Measurements from ENCODE around the gene SEMA4G. TPM values are rescaled to one million over a fixed set of nuclear protein-coding genes. Genes with fewer than 3 reads are reported as not detected.
A peak's percentile ranks its signal among the peaks of the same experiment; 100 is the strongest.

The SEMA4G gene
- total RNA-seq, 1 experiment from 2014 or later = 3.4 TPM

GRCh38 chr10:101005361-101005760 is 36.1 kb downstream of the SEMA4G start:
- DNase-seq = no peak
- Histone ChIP-seq H3K27me3 (ENCODE audit: control insufficient read depth, insufficient read depth, low read length) (no peaks in the 10 kb centered on the region), H3K36me3 (replicated peaks; ENCODE audit: control insufficient read depth, insufficient read depth, low read length) (peaks cover 14% of the 10 kb centered on the region), H3K4me3 (ENCODE audit: insufficient read depth, low read depth, low read length) (no peak overlapping the region)

GRCh38 chr10:101005869-101006567 is 36.7 kb downstream of the SEMA4G start:
- no peaks in the 10 kb centered on the region for H3K27me3 ChIP-seq (ENCODE audit: control insufficient read depth, insufficient read depth, low read length)
- H3K4me3 ChIP-seq (ENCODE audit: insufficient read depth, low read depth, low read length) = no peak overlapping the region
- peaks cover 14% of the 10 kb centered on the region for H3K36me3 ChIP-seq (replicated peaks; ENCODE audit: control insufficient read depth, insufficient read depth, low read length)
- DNase-seq = no peak

- no peak for DNase-seq
- Histone ChIP-seq H3K27me3 (ENCODE audit: control insufficient read depth, insufficient read depth, low read length) (no peaks in the 10 kb centered on the region), H3K36me3 (replicated peaks; ENCODE audit: control insufficient read depth, insufficient read depth, low read length) (peaks cover 14% of the 10 kb centered on the region), H3K4me3 (ENCODE audit: insufficient read depth, low read depth, low read length) (no peak overlapping the region)
Measured at GRCh38 chr10:101006593-101007098, 37.3 kb downstream of the SEMA4G start.

- Histone ChIP-seq H3K27me3 (ENCODE audit: control insufficient read depth, insufficient read depth, low read length) (no peaks in the 10 kb centered on the region), H3K4me3 (ENCODE audit: insufficient read depth, low read depth, low read length) (no peak overlapping the region), H3K36me3 (replicated peaks; ENCODE audit: control insufficient read depth, insufficient read depth, low read length) (peaks cover 14% of the 10 kb centered on the region)
- DNase-seq = no peak
Measured at GRCh38 chr10:101007099-101007711, 37.9 kb downstream of the SEMA4G start.

GRCh38 chr10:101007915-101008822 is 38.9 kb downstream of the SEMA4G start:
- Histone ChIP-seq H3K4me3 (ENCODE audit: insufficient read depth, low read depth, low read length) (no peak overlapping the region), H3K27me3 (ENCODE audit: control insufficient read depth, insufficient read depth, low read length) (no peaks in the 10 kb centered on the region), H3K36me3 (replicated peaks; ENCODE audit: control insufficient read depth, insufficient read depth, low read length) (peaks cover 7% of the 10 kb centered on the region)
- peak; percentile 72 for DNase-seq

GRCh38 chr10:101008823-101009423 is 39.6 kb downstream of the SEMA4G start:
- DNase-seq = no peak
- Histone ChIP-seq H3K27me3 (ENCODE audit: control insufficient read depth, insufficient read depth, low read length) (no peaks in the 10 kb centered on the region), H3K36me3 (replicated peaks; ENCODE audit: control insufficient read depth, insufficient read depth, low read length) (peaks cover 6% of the 10 kb centered on the region), H3K4me3 (ENCODE audit: insufficient read depth, low read depth, low read length) (no peak overlapping the region)

- Histone ChIP-seq H3K27me3 (ENCODE audit: control insufficient read depth, insufficient read depth, low read length) (peaks cover 2% of the 10 kb centered on the region), H3K4me3 (ENCODE audit: insufficient read depth, low read depth, low read length) (no peak overlapping the region), H3K36me3 (replicated peaks; ENCODE audit: control insufficient read depth, insufficient read depth, low read length) (peaks cover 4% of the 10 kb centered on the region)
- DNase-seq = peak; percentile 50
Measured at GRCh38 chr10:101010329-101010728, 41.0 kb downstream of the SEMA4G start.

GRCh38 chr10:101011517-101012423 is 42.5 kb downstream of the SEMA4G start:
- Histone ChIP-seq H3K27me3 (ENCODE audit: control insufficient read depth, insufficient read depth, low read length) (peaks cover 6% of the 10 kb centered on the region), H3K4me3 (ENCODE audit: insufficient read depth, low read depth, low read length) (no peak overlapping the region), H3K36me3 (replicated peaks; ENCODE audit: control insufficient read depth, insufficient read depth, low read length) (no peaks in the 10 kb centered on the region; the same call in 1 of the 2 replicates)
- peak; percentile 89 for DNase-seq

GRCh38 chr10:101012525-101013364 is 43.4 kb downstream of the SEMA4G start:
- no peaks in the 10 kb centered on the region for H3K36me3 ChIP-seq (replicated peaks; ENCODE audit: control insufficient read depth, insufficient read depth, low read length)
- no peak overlapping the region for H3K4me3 ChIP-seq (ENCODE audit: insufficient read depth, low read depth, low read length)
- peaks cover 14% of the 10 kb centered on the region for H3K27me3 ChIP-seq (ENCODE audit: control insufficient read depth, insufficient read depth, low read length)
- DNase-seq = peak; percentile 92

GRCh38 chr10:101013365-101013825 is 44.1 kb downstream of the SEMA4G start:
- H3K27me3 ChIP-seq (ENCODE audit: control insufficient read depth, insufficient read depth, low read length) = peaks cover 20% of the 10 kb centered on the region
- H3K36me3 ChIP-seq (replicated peaks; ENCODE audit: control insufficient read depth, insufficient read depth, low read length) = no peaks in the 10 kb centered on the region
- H3K4me3 ChIP-seq (ENCODE audit: insufficient read depth, low read depth, low read length) = no peak overlapping the region
- no peak for DNase-seq

- no peak overlapping the region for H3K4me3 ChIP-seq (ENCODE audit: insufficient read depth, low read depth, low read length)
Measured at GRCh38 chr10:101014230-101014884, 45.1 kb downstream of the SEMA4G start.

GRCh38 chr10:101014966-101015581 is 45.8 kb downstream of the SEMA4G start:
- Histone ChIP-seq H3K27me3 (ENCODE audit: control insufficient read depth, insufficient read depth, low read length) (peaks cover 31% of the 10 kb centered on the region), H3K36me3 (replicated peaks; ENCODE audit: control insufficient read depth, insufficient read depth, low read length) (no peaks in the 10 kb centered on the region), H3K4me3 (ENCODE audit: insufficient read depth, low read depth, low read length) (no peak overlapping the region)
- no peak for DNase-seq

More at GRCh38 chr10:101014230-101014884, 45.1 kb downstream of the SEMA4G start:
- peak; percentile 92 for DNase-seq
- Histone ChIP-seq H3K27me3 (ENCODE audit: control insufficient read depth, insufficient read depth, low read length) (peaks cover 30% of the 10 kb centered on the region), H3K36me3 (replicated peaks; ENCODE audit: control insufficient read depth, insufficient read depth, low read length) (no peaks in the 10 kb centered on the region)

Data from H7 (cell line).